DMS153 treated with DMSO at 0.1 percent for 48 hours (cell line): ENCODE data around the gene SUGP1.
"Not testable (repeated sequence)": the region's sequence is repeated elsewhere in the genome, so short reads cannot be mapped to it uniquely, and the experiment has no call there.

Experiments used
- DNase-seq: peaks from one replicate; lab custom pipeline; 2025; ENCODE audit not compliant: unreplicated experiment; lab: John Stamatoyannopoulos, UW

Gene SUGP1

GRCh38 chr19:19267305-19267704, 53.0 kb downstream of the SUGP1 start:
- DNase-seq = no peak

GRCh38 chr19:19263886-19264487, 56.3 kb downstream of the SUGP1 start:
- no peak for DNase-seq

GRCh38 chr19:19262190-19263057, 57.9 kb downstream of the SUGP1 start:
- DNase-seq = no peak

- no peak for DNase-seq
Observed at GRCh38 chr19:19261350-19262189, 58.7 kb downstream of the SUGP1 start.

- DNase-seq = no peak
Observed at GRCh38 chr19:19260417-19261214, 59.7 kb downstream of the SUGP1 start.

- no peak for DNase-seq
Observed at GRCh38 chr19:19259741-19260140, 60.6 kb downstream of the SUGP1 start.

GRCh38 chr19:19258589-19259338, 61.5 kb downstream of the SUGP1 start:
- no peak for DNase-seq

GRCh38 chr19:19257836-19258588, 62.3 kb downstream of the SUGP1 start:
- DNase-seq = no peak

- DNase-seq = no peak
Observed at GRCh38 chr19:19257137-19257536, 63.2 kb downstream of the SUGP1 start.

- DNase-seq = no peak
Observed at GRCh38 chr19:19256072-19256969, 64.0 kb downstream of the SUGP1 start.

- not testable (repeated sequence) for DNase-seq
Observed at GRCh38 chr19:19253409-19253808, 66.9 kb downstream of the SUGP1 start.

- DNase-seq = no peak
Observed at GRCh38 chr19:19250196-19250801, 70.0 kb downstream of the SUGP1 start.

- DNase-seq = no peak
Observed at GRCh38 chr19:19240476-19240875, 79.8 kb downstream of the SUGP1 start.

- no peak for DNase-seq
Observed at GRCh38 chr19:19239675-19240074, 80.6 kb downstream of the SUGP1 start.

- no peak for DNase-seq
Observed at GRCh38 chr19:19238126-19238894, 82.0 kb downstream of the SUGP1 start.

- DNase-seq = no peak
Observed at GRCh38 chr19:19236173-19236572, 84.1 kb downstream of the SUGP1 start.

- DNase-seq = no peak
Observed at GRCh38 chr19:19234220-19234816, 86.0 kb downstream of the SUGP1 start.
